ENCODE results near the gene BCAR1.
"Not testable (repeated sequence)": the region's sequence is repeated elsewhere in the genome, so short reads cannot be mapped to it uniquely, and the experiment has no call there.

BCAR1 gene

GRCh38 chr16:75219838-75220237 is 31.6 kb downstream of the BCAR1 start:
- no peak for DNase-seq

GRCh38 chr16:75219088-75219487 is 32.3 kb downstream of the BCAR1 start:
- no peak for DNase-seq

- DNase-seq = no peak
Measured at GRCh38 chr16:75218256-75219076, 33.0 kb downstream of the BCAR1 start, which contains the start of gene CTRB1. Gene CTRB1, plus strand, starts transcription at chr16:75218988. Its CDS starts 20 bp downstream, at chr16:75219008.

GRCh38 chr16:75217389-75217851 is 34.0 kb downstream of the BCAR1 start:
- DNase-seq = no peak

GRCh38 chr16:75216576-75216975 is 34.8 kb downstream of the BCAR1 start:
- DNase-seq = no peak

- no peak for DNase-seq
Measured at GRCh38 chr16:75216127-75216526, 35.3 kb downstream of the BCAR1 start.

- not testable (repeated sequence) for DNase-seq
Measured at GRCh38 chr16:75211286-75211685, 40.1 kb downstream of the BCAR1 start.

- DNase-seq = no peak
Measured at GRCh38 chr16:75209944-75210343, 41.5 kb downstream of the BCAR1 start.

GRCh38 chr16:75209514-75209913 is 41.9 kb downstream of the BCAR1 start:
- not testable (repeated sequence) for DNase-seq

GRCh38 chr16:75208861-75209505 is 42.4 kb downstream of the BCAR1 start:
- DNase-seq = no peak

GRCh38 chr16:75208242-75208825 is 43.1 kb downstream of the BCAR1 start:
- no peak for DNase-seq

GRCh38 chr16:75207831-75208230 is 43.6 kb downstream of the BCAR1 start:
- DNase-seq = no peak

- DNase-seq = no peak
Measured at GRCh38 chr16:75206749-75207451, 44.5 kb downstream of the BCAR1 start, which contains the start of gene CTRB2. Gene CTRB2, minus strand, starts transcription at chr16:75207161. Its CDS starts 20 bp downstream, at chr16:75207141.

GRCh38 chr16:75205961-75206748 is 45.3 kb downstream of the BCAR1 start:
- DNase-seq = not testable (repeated sequence)

GRCh38 chr16:75205438-75205837 is 46.0 kb downstream of the BCAR1 start:
- not testable (repeated sequence) for DNase-seq

- DNase-seq = not testable (repeated sequence)
Measured at GRCh38 chr16:75204905-75205304, 46.5 kb downstream of the BCAR1 start.

- no peak for DNase-seq
Measured at GRCh38 chr16:75204410-75204758, 47.0 kb downstream of the BCAR1 start.

GRCh38 chr16:75203667-75204409 is 47.6 kb downstream of the BCAR1 start:
- no peak for DNase-seq

GRCh38 chr16:75203096-75203495 is 48.3 kb downstream of the BCAR1 start:
- DNase-seq = no peak

GRCh38 chr16:75202069-75202590 is 49.3 kb downstream of the BCAR1 start:
- DNase-seq = no peak

GRCh38 chr16:75198135-75198600 is 53.3 kb downstream of the BCAR1 start:
- DNase-seq = no peak
